VCaP (cell line): ENCODE measurements around the gene FAM9C.

Source experiments
- H3K27ac ChIP-seq: fragments of 450-650 bp; 2 replicates; pipeline ENCODE4 v1.5.1; 2017
- CTCF ChIP-seq: fragments of 450-650 bp; conservative IDR thresholded peaks from 2 replicates; pipeline ENCODE4 v1.5.1; 2017; ENCODE audit warnings: mild to moderate bottlenecking, moderate library complexity

The FAM9C gene

GRCh38 chrX:13044441-13044840 is at the start of gene FAM9C:
Gene FAM9C, minus strand, starts transcription at chrX:13044620. Its CDS starts 831 bp downstream, at chrX:13043789.
- TF ChIP-seq CTCF, result no peak
- H3K27ac ChIP-seq, result no peak within 1 kb of the TSS

GRCh38 chrX:13093529-13094140 is 49.2 kb upstream of the FAM9C start:
- H3K27ac ChIP-seq, result no peak overlapping the region
- no peak for TF ChIP-seq CTCF

- H3K27ac ChIP-seq, result no peak overlapping the region
- no peak for TF ChIP-seq CTCF
Measured at GRCh38 chrX:13092455-13092941, 48.1 kb upstream of the FAM9C start.

- no peak for TF ChIP-seq CTCF
- peak overlapping the region; percentile 66 for H3K27ac ChIP-seq
Measured at GRCh38 chrX:13091111-13091765, 46.8 kb upstream of the FAM9C start.

GRCh38 chrX:13090339-13091110 is 46.1 kb upstream of the FAM9C start:
- H3K27ac ChIP-seq, result peak overlapping the region; percentile 66
- no peak for TF ChIP-seq CTCF

- TF ChIP-seq CTCF, result no peak
- peak overlapping the region; percentile 66 for H3K27ac ChIP-seq
Measured at GRCh38 chrX:13090027-13090338, 45.6 kb upstream of the FAM9C start.

GRCh38 chrX:13088156-13088487 is 43.7 kb upstream of the FAM9C start:
- no peak overlapping the region for H3K27ac ChIP-seq
- TF ChIP-seq CTCF, result no peak
